NCI-H146 treated with DMSO at 0.1 percent for 48 hours (cell line): ENCODE measurements around the gene MAP4K3.

Experiments used
- DNase-seq: peaks from one replicate; lab custom pipeline; 2025; ENCODE audit not compliant: unreplicated experiment; lab: John Stamatoyannopoulos, UW

Gene MAP4K3

DNA sequence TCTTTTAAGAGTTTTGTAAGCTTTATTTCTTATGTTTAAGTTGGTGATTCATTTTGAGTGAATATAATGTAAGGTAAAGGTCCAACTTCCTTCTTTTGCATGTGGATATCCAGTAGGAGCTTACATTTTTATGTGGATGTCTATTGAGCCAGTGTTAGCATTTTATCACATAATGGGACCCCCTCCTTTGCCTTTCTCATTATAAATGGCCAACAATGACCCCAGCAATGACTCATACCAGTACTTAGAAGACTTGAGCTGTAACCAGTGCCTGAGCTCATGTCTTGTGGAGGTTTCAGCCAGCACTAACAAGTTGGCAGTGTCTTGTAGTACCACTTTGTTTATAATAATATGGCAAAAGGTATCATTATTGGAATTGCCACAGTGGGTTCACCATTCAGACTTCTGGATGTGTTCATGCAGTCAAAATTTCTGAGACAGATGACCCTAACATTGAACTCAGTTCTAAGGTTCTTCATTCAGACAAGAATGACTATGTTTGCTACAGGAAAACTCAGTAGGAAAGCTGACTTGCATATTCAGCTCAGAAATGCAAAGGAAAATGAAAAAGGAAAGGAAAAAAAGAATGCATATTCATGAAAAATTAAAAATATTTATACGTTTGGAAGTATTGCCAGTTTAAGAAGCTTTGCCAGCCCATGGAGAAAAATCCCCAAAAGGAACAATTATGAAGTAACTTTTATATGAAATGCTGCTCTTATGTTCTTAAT is 234.3 kb downstream of the MAP4K3 start:
- peak; percentile 10 for DNase-seq
